ENCODE data around the gene FARSB. TPM values are rescaled to one million over a fixed set of nuclear protein-coding genes. Genes with fewer than 3 reads are reported as not detected.

The FARSB gene
- total RNA-seq, 4 donors from 2014 or later, result 12.2 to 18.4 (median 17.9) TPM

GRCh38 chr2:222525811-222526210 lies 130.1 kb downstream of the FARSB start:
- no peaks in the 10 kb centered on the region for H3K9me3 ChIP-seq
- H3K27ac ChIP-seq, result no peak overlapping the region
- no peaks in the 10 kb centered on the region for H3K36me3 ChIP-seq
- no peak for TF ChIP-seq POLR2A (IDR thresholded peaks at IDR 0.05)
- no peak for TF ChIP-seq EP300 (IDR thresholded peaks at IDR 0.05)
- no peak for TF ChIP-seq CTCF (IDR thresholded peaks at IDR 0.05)
- TF ChIP-seq POLR2AphosphoS5 (IDR thresholded peaks at IDR 0.05), result no peak
- DNase-seq (ENCODE audit: low spot score in 2 of 2), result no peak
- no peaks in the 10 kb centered on the region for H3K4me1 ChIP-seq
- H3K27me3 ChIP-seq, result no peaks in the 10 kb centered on the region
- WGBS, result 82% methylated on average over 5 of the region's 5 CpGs
- no peak overlapping the region for H3K4me3 ChIP-seq

- Histone ChIP-seq H3K36me3 (no peaks in the 10 kb centered on the region), H3K9me3 (no peaks in the 10 kb centered on the region), H3K4me1 (peaks cover 6% of the 10 kb centered on the region), H3K27me3 (no peaks in the 10 kb centered on the region), H3K27ac (no peak overlapping the region), H3K4me3 (no peak overlapping the region)
- 93% methylated on average over 4 of the region's 4 CpGs for WGBS
- no peak for DNase-seq (ENCODE audit: low spot score in 2 of 2)
- no peak for TF ChIP-seq EP300 (IDR thresholded peaks at IDR 0.05)
- TF ChIP-seq POLR2AphosphoS5 (IDR thresholded peaks at IDR 0.05), result no peak
- TF ChIP-seq POLR2A (IDR thresholded peaks at IDR 0.05), result no peak
- no peak for TF ChIP-seq CTCF (IDR thresholded peaks at IDR 0.05)
Measured at GRCh38 chr2:222523783-222524544, 131.9 kb downstream of the FARSB start.

GRCh38 chr2:222522082-222522481 lies 133.8 kb downstream of the FARSB start:
- TF ChIP-seq POLR2AphosphoS5 (IDR thresholded peaks at IDR 0.05), result no peak
- TF ChIP-seq EP300 (IDR thresholded peaks at IDR 0.05), result no peak
- TF ChIP-seq POLR2A (IDR thresholded peaks at IDR 0.05), result no peak
- no peak for TF ChIP-seq CTCF (IDR thresholded peaks at IDR 0.05)
- no peak for DNase-seq (ENCODE audit: low spot score in 2 of 2)
- Histone ChIP-seq H3K27ac (no peak overlapping the region), H3K36me3 (no peaks in the 10 kb centered on the region), H3K4me3 (no peak overlapping the region), H3K9me3 (no peaks in the 10 kb centered on the region), H3K4me1 (peaks cover 17% of the 10 kb centered on the region), H3K27me3 (no peaks in the 10 kb centered on the region)
- WGBS, result 0% methylated on average over 1 of the region's 1 CpG

GRCh38 chr2:222521099-222521498 lies 134.8 kb downstream of the FARSB start:
- no peak for DNase-seq (ENCODE audit: low spot score in 2 of 2)
- 80% methylated on average over 3 of the region's 3 CpGs for WGBS
- TF ChIP-seq POLR2AphosphoS5 (IDR thresholded peaks at IDR 0.05), result no peak
- TF ChIP-seq POLR2A (IDR thresholded peaks at IDR 0.05), result no peak
- H3K4me1 ChIP-seq, result peaks cover 17% of the 10 kb centered on the region
- H3K9me3 ChIP-seq, result no peaks in the 10 kb centered on the region
- no peak overlapping the region for H3K4me3 ChIP-seq
- H3K27ac ChIP-seq, result no peak overlapping the region
- no peaks in the 10 kb centered on the region for H3K36me3 ChIP-seq
- H3K27me3 ChIP-seq, result no peaks in the 10 kb centered on the region

Other genes with a start within 250 kb of the FARSB start
- gene SGPP2, start 231.5 kb downstream of the FARSB start, total RNA-seq, result 10 to 100 TPM; 27.3 to 65.6 (median 49.0) TPM
- not detected for gene MOGAT1, start 15.6 kb upstream of the FARSB start, total RNA-seq
- gene ACSL3, start 204.9 kb upstream of the FARSB start, total RNA-seq, result 100 to 1,000 TPM in 1 of 4 donors, 10 to 100 TPM in 3; 46.6 to 154 (median 60.2) TPM